ENCODE measurements around the gene DDX42. TPM values are rescaled to one million over a fixed set of nuclear protein-coding genes. Genes with fewer than 3 reads are reported as not detected.
A peak's percentile ranks its signal among the peaks of the same experiment; 100 is the strongest.

Gene DDX42
- total RNA-seq, 1 donor from 2014 or later, result 73.5 TPM

- no peak for DNase-seq
These were observed 49.8 kb downstream of the DDX42 start for GRCh38 chr17:63823659-63824331.

- DNase-seq, result no peak
These were observed 50.4 kb downstream of the DDX42 start for GRCh38 chr17:63824362-63824761.

- DNase-seq, result no peak
These were observed 52.6 kb downstream of the DDX42 start for GRCh38 chr17:63826468-63827001.

GRCh38 chr17:63827002-63827800, 53.2 kb downstream of the DDX42 start, which contains the start of the genes FTSJ3 and PSMC5:
TSS of gene FTSJ3 (minus strand) at chr17:63827663. CDS start at chr17:63826902, 761 bp downstream.
TSS of gene PSMC5 (plus strand) at chr17:63827431. CDS start at chr17:63827491, 60 bp downstream.
- peak; percentile 96 for DNase-seq

GRCh38 chr17:63827801-63828221, 53.8 kb downstream of the DDX42 start:
- DNase-seq, result no peak

- no peak for DNase-seq
These were observed 55.0 kb downstream of the DDX42 start for GRCh38 chr17:63828936-63829335.

- DNase-seq, result no peak
These were observed 56.3 kb downstream of the DDX42 start for GRCh38 chr17:63830278-63830677.

- DNase-seq, result no peak
These were observed 57.0 kb downstream of the DDX42 start for GRCh38 chr17:63830904-63831491.

- no peak for DNase-seq
These were observed 57.5 kb downstream of the DDX42 start for GRCh38 chr17:63831505-63831904.

GRCh38 chr17:63832014-63832413, 58.0 kb downstream of the DDX42 start:
- DNase-seq, result no peak

GRCh38 chr17:63832455-63832854, 58.5 kb downstream of the DDX42 start:
- DNase-seq, result no peak

- DNase-seq, result no peak
These were observed 59.2 kb downstream of the DDX42 start for GRCh38 chr17:63833026-63833740.

GRCh38 chr17:63833741-63834373, 59.9 kb downstream of the DDX42 start:
- DNase-seq, result no peak

GRCh38 chr17:63834431-63835166, 60.6 kb downstream of the DDX42 start:
- DNase-seq, result no peak

GRCh38 chr17:63835167-63835720, 61.3 kb downstream of the DDX42 start:
- DNase-seq, result no peak

- no peak for DNase-seq
These were observed 62.8 kb downstream of the DDX42 start for GRCh38 chr17:63836811-63837210.

- DNase-seq, result no peak
These were observed 63.5 kb downstream of the DDX42 start for GRCh38 chr17:63837480-63837879.

- no peak for DNase-seq
These were observed 64.1 kb downstream of the DDX42 start for GRCh38 chr17:63837962-63838600.

GRCh38 chr17:63838631-63839171, 64.7 kb downstream of the DDX42 start:
- DNase-seq, result peak; percentile 80

Measured in occipital lobe (tissue), 2 donors.